B cell (primary cell): ENCODE measurements around the gene C1QTNF12. TPM values are rescaled to one million over a fixed set of nuclear protein-coding genes. Genes with fewer than 3 reads are reported as not detected.

Source experiments
- ATAC-seq: fragments of 200-7000 bp; cut with Tn5 transposase; one replicate; pipeline ENCODE4 v1.10.0; 2021; ENCODE audit warnings: low read depth, mild to moderate bottlenecking, moderate number of reproducible peaks, moderate library complexity
- CTCF ChIA-PET: fragments of 350-600 bp; sonication (Branson Sonifier 250); formaldehyde crosslinking; loops from one replicate; lab custom pipeline; 2021; ENCODE audit warnings: antibody characterized with exemption, inconsistent platforms; lab: Charles Lee
- POLR2A ChIA-PET: fragments of 350-600 bp; sonication (Branson Sonifier 250); formaldehyde crosslinking; loops from one replicate; lab custom pipeline; 2021; ENCODE audit warnings: antibody characterized with exemption; lab: Charles Lee
- DNase-seq: peaks from one replicate; pipeline ENCODE4 v3.0.0; 2013
- H2AFZ ChIP-seq: 2 replicates; pipeline ENCODE4 v1.6.1; 2012; ENCODE audit warnings: mild to moderate bottlenecking, low read depth, low read length; ENCODE audit not compliant: insufficient read depth, poor library complexity, severe bottlenecking
- H3K27ac ChIP-seq, 2 donors: 1 replicate in 1 of 2; 2 replicates in 1 of 2; pipeline ENCODE4 v1.5.1; 2012 to 2013; ENCODE audit warnings: low read length in 2 of 2, mild to moderate bottlenecking in 2 of 2, moderate library complexity in 1 of 2
- H3K27me3 ChIP-seq, 4 experiments: fragments of 200-600 bp in 1 of 4; sonication (generic) in 1 of 4; replicated peaks in 1 of 4; 1 replicate in 2 of 4; 2 replicates in 2 of 4; pipeline versions ENCODE4 v1.6.1 to v1.7.0; 2013 to 2016; ENCODE audit warnings: low read length in 3 of 4, mild to moderate bottlenecking in 2 of 4, mixed read lengths in 1 of 4, moderate library complexity in 1 of 4; ENCODE audit not compliant: insufficient read depth in 4 of 4, control insufficient read depth in 3 of 4; ENCODE audit errors: control extremely low read depth in 1 of 4
- H3K36me3 ChIP-seq, 2 experiments: replicated peaks in 1 of 2; 1 replicate in 1 of 2; 2 replicates in 1 of 2; pipeline versions ENCODE4 v1.6.1 to v1.7.1; 2013; ENCODE audit warnings: low read length in 1 of 2; ENCODE audit not compliant: insufficient read depth in 2 of 2, control insufficient read depth in 1 of 2; ENCODE audit errors: control extremely low read depth in 1 of 2, extremely low read depth in 1 of 2
- H3K4me1 ChIP-seq, 2 donors: fragments of 200-600 bp in 1 of 2; sonication (generic) in 1 of 2; 1 replicate in 1 of 2; 2 replicates in 1 of 2; pipeline versions ENCODE4 v1.5.1 to v1.6.1; 2013 to 2017; ENCODE audit warnings: low read length in 2 of 2; ENCODE audit not compliant: control insufficient read depth in 2 of 2, insufficient read depth in 2 of 2
- H3K4me2 ChIP-seq: replicated peaks from 2 replicates; pipeline ENCODE3; 2012; ENCODE audit warnings: mild to moderate bottlenecking, low read depth, low read length; ENCODE audit not compliant: poor library complexity, severe bottlenecking
- H3K4me3 ChIP-seq, 5 experiments: fragments of 200-600 bp in 1 of 5; sonication (generic) in 1 of 5; 1 replicate in 3 of 5; 2 replicates in 2 of 5; pipeline versions ENCODE4 v1.5.1 to v1.7.0; 2011 to 2016; ENCODE audit warnings: low read length in 4 of 5, mild to moderate bottlenecking in 4 of 5, low read depth in 2 of 5, control low read depth in 1 of 5, moderate library complexity in 1 of 5; ENCODE audit not compliant: insufficient read depth in 1 of 5; ENCODE audit errors: control extremely low read depth in 1 of 5, extremely low read depth in 1 of 5
- H3K79me2 ChIP-seq: fragments of 200-600 bp; sonication (generic); one replicate; pipeline ENCODE4 v1.6.0; 2016; ENCODE audit warnings: low read length; ENCODE audit not compliant: control insufficient read depth, insufficient read depth
- H3K9ac ChIP-seq: fragments of 200-600 bp; sonication (generic); 2 replicates; pipeline ENCODE4 v1.6.1; 2017; ENCODE audit warnings: mild to moderate bottlenecking, low read length, moderate library complexity
- H3K9me3 ChIP-seq, 3 donors: one replicate each; pipeline versions ENCODE4 v1.6.1 to v1.7.1; 2013; ENCODE audit warnings: low read length in 2 of 3; ENCODE audit not compliant: control insufficient read depth in 2 of 3, insufficient read depth in 1 of 3; ENCODE audit errors: control extremely low read depth in 1 of 3
- H4K20me1 ChIP-seq: 2 replicates; pipeline ENCODE4 v1.6.0; 2012; ENCODE audit warnings: mild to moderate bottlenecking, low read length; ENCODE audit not compliant: insufficient read depth, control insufficient read depth, poor library complexity, severe bottlenecking
- H3K27ac Mint-ChIP-seq: one replicate; pipeline ENCODE4 v1.8.0; 2021; ENCODE audit warnings: mixed read lengths
- H3K27me3 Mint-ChIP-seq: one replicate; pipeline ENCODE4 v1.8.0; 2021; ENCODE audit warnings: mixed read lengths
- H3K4me1 Mint-ChIP-seq: one replicate; pipeline ENCODE4 v1.8.0; 2021; ENCODE audit warnings: mixed read lengths
- H3K4me3 Mint-ChIP-seq: one replicate; pipeline ENCODE4 v1.8.0; 2021; ENCODE audit warnings: mixed read lengths
- H3K9me3 Mint-ChIP-seq: one replicate; pipeline ENCODE4 v1.8.0; 2022; ENCODE audit warnings: mixed read lengths; ENCODE audit not compliant: insufficient read depth
- EZH2 ChIP-seq: IDR thresholded peaks from 2 replicates; pipeline ENCODE4 v1.6.1; 2012; ENCODE audit warnings: borderline replicate concordance, low read depth, mild to moderate bottlenecking, moderate library complexity, low read length; ENCODE audit not compliant: insufficient read depth, poor library complexity, severe bottlenecking
- WGBS: methylation state at CpG from one replicate; pipeline ENCODE4 v1.1.5; 2013; ENCODE audit warnings: missing lambda C conversion rate; ENCODE audit not compliant: insufficient coverage; 5-methylcytosine and 5-hydroxymethylcytosine counted together
- intact Hi-C: fragments of 100-400 bp; cut with micrococcal nuclease; formaldehyde crosslinking; loops from one replicate; pipeline ENCODE4 v1.10.0; 2022
- polyA plus RNA-seq: library from polyadenylated mRNA; depleted of rRNA; stranded (reverse); fragments of >200 nt; gene quantifications from 2 replicates; pipeline ENCODE4 v1.2.3, GENCODE V29; 2012
- total RNA-seq, 2 donors: library from RNA; stranded (reverse); fragments of 120-200 nt in 1 of 2; gene quantifications; 1 replicate in 1 of 2; 2 replicates in 1 of 2; pipeline versions ENCODE4 v1.2.3 to v1.2.4, GENCODE V29; 2013 to 2022
- TF ChIP-seq, protein P1 (sequence below): fragments of 200-600 bp; IDR thresholded peaks from one replicate; pipeline ENCODE4 v1.8.0; 2022; ENCODE audit warnings: antibody characterized with exemption, mild to moderate bottlenecking

The C1QTNF12 gene
- total and polyA plus RNA-seq, 2 donors (not counting 1 experiment from before 2014, with no cell fraction given), result 1.2 to 3.2 TPM

DNA sequence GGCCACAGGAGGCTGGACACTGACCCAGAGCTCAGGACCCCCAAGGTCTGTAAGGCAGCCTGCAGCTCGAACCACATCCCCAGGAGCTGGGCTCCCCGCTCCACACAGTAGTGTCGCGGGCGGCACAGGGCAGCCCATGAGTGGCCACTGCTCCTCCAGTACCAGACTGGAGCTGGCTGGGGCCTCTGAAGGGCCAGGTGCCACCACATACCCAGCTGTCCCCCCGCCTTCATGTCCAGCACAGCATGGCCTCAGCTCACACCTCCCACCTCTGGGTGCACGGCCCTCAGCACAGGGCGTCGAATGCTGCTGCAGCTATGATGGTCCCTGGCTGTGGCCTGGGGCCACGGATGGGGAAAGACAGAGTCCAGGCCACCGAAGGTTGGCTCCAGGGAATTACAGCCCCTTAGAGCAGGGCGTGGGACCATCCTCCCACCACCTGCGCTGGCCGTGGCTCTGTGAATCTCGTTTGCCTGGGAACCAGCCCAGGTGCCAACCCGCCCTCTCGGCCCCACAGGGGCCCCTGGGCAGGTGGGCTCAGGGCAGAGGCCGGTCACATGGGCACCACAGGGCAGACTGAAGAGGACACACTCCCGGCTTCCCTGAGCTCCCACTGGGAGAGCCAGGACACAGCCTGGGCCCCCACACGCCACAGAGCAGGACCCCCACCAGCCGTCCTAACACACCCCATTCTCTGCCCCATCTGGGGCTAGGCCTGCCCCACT, 30.5 kb downstream of the C1QTNF12 start:
- TF ChIP-seq EZH2, result no peak
- TF ChIP-seq, protein P1, sequence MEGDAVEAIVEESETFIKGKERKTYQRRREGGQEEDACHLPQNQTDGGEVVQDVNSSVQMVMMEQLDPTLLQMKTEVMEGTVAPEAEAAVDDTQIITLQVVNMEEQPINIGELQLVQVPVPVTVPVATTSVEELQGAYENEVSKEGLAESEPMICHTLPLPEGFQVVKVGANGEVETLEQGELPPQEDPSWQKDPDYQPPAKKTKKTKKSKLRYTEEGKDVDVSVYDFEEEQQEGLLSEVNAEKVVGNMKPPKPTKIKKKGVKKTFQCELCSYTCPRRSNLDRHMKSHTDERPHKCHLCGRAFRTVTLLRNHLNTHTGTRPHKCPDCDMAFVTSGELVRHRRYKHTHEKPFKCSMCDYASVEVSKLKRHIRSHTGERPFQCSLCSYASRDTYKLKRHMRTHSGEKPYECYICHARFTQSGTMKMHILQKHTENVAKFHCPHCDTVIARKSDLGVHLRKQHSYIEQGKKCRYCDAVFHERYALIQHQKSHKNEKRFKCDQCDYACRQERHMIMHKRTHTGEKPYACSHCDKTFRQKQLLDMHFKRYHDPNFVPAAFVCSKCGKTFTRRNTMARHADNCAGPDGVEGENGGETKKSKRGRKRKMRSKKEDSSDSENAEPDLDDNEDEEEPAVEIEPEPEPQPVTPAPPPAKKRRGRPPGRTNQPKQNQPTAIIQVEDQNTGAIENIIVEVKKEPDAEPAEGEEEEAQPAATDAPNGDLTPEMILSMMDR, result no peak
- peaks cover 40% of the 10 kb centered on the region for H4K20me1 ChIP-seq
- peaks cover 0 to 15% (median 5%) of the 10 kb centered on the region in 4 experiments for H3K27me3 ChIP-seq
- ATAC-seq (no peak), DNase-seq (no peak)
- no peak overlapping the region for H3K27ac ChIP-seq
- H3K36me3 ChIP-seq, result peaks cover 0 to 34% of the 10 kb centered on the region in 2 experiments
- H3K4me2 ChIP-seq, result no peak overlapping the region
- no peak overlapping the region for H3K27ac Mint-ChIP-seq
- ChIA-PET CTCF (interaction anchor here (0.9 to 1.9 kb wide), 3 partner anchors 11 to 94 kb away, joined by 3 to 11 read pairs (median 3); no protein-coding TSS in a partner anchor), POLR2A (interaction anchor here (0.6 kb wide), 1 partner anchor 87 kb away, joined by 5 read pairs; no protein-coding TSS in a partner anchor)
- no peak overlapping the region for H3K4me3 Mint-ChIP-seq
- H3K4me3 ChIP-seq, result no peak overlapping the region
- H3K9me3 Mint-ChIP-seq, result no peaks in the 10 kb centered on the region
- H3K79me2 ChIP-seq, result peaks cover 4% of the 10 kb centered on the region
- 89% methylated on average over 21 of the region's 21 CpGs for WGBS
- H3K9me3 ChIP-seq, result peaks cover 0 to 11% (median 0%) of the 10 kb centered on the region in 3 donors
- H2AFZ ChIP-seq, result no peak overlapping the region
- intact Hi-C loops, result no loop called here
- H3K9ac ChIP-seq, result no peak overlapping the region
- peaks cover 25% of the 10 kb centered on the region for H3K4me1 Mint-ChIP-seq
- H3K27me3 Mint-ChIP-seq, result no peaks in the 10 kb centered on the region
- peaks cover 36 to 40% of the 10 kb centered on the region in 2 donors for H3K4me1 ChIP-seq
